ENCODE data around the gene DNAJC25. TPM values are rescaled to one million over a fixed set of nuclear protein-coding genes. Genes with fewer than 3 reads are reported as not detected.

Gene DNAJC25
- total RNA-seq, 1 donor from 2014 or later = 6.6 TPM

- ATAC-seq = peak; percentile 64
- no peaks in the 10 kb centered on the region for H3K9me3 ChIP-seq
Measured at GRCh38 chr9:111648066-111648465, 16.9 kb downstream of the DNAJC25 start.

GRCh38 chr9:111649016-111649415, 17.9 kb downstream of the DNAJC25 start:
- H3K4me3 ChIP-seq = no peak overlapping the region
- no peak overlapping the region for H3K27ac ChIP-seq
- TF ChIP-seq CTCF (IDR thresholded peaks at IDR 0.05) = no peak
- H3K4me1 ChIP-seq = no peaks in the 10 kb centered on the region
- H3K27me3 ChIP-seq = no peaks in the 10 kb centered on the region
- no peak for ATAC-seq
- no peak for DNase-seq
- H3K36me3 ChIP-seq = peaks cover 34% of the 10 kb centered on the region
- intact Hi-C loops (cut with DNase I) = no loop called here
- no peaks in the 10 kb centered on the region for H3K9me3 ChIP-seq

More at GRCh38 chr9:111648066-111648465, 16.9 kb downstream of the DNAJC25 start:
- H3K36me3 ChIP-seq = peaks cover 25% of the 10 kb centered on the region
- TF ChIP-seq CTCF (IDR thresholded peaks at IDR 0.05) = no peak
- peak overlapping the region; percentile 43 for H3K27ac ChIP-seq
- H3K27me3 ChIP-seq = no peaks in the 10 kb centered on the region
- no peaks in the 10 kb centered on the region for H3K4me1 ChIP-seq
- intact Hi-C loops (cut with DNase I) = no loop called here
- no peak for DNase-seq
- no peak overlapping the region for H3K4me3 ChIP-seq

GRCh38 chr9:111657051-111657450, 25.9 kb downstream of the DNAJC25 start:
- Histone ChIP-seq H3K27me3 (no peaks in the 10 kb centered on the region), H3K36me3 (peaks cover 17% of the 10 kb centered on the region), H3K9me3 (no peaks in the 10 kb centered on the region), H3K4me3 (no peak overlapping the region), H3K4me1 (no peaks in the 10 kb centered on the region), H3K27ac (no peak overlapping the region)
- ATAC-seq (no peak), DNase-seq (no peak)
- intact Hi-C loops (cut with DNase I) = no loop called here
- no peak for TF ChIP-seq CTCF (IDR thresholded peaks at IDR 0.05)

- no peak for DNase-seq
- intact Hi-C loops (cut with DNase I) = no loop called here
- peaks cover 11% of the 10 kb centered on the region for H3K4me1 ChIP-seq
- H3K27me3 ChIP-seq = no peaks in the 10 kb centered on the region
- ATAC-seq = no peak
- no peak overlapping the region for H3K4me3 ChIP-seq
- H3K27ac ChIP-seq = no peak overlapping the region
- H3K9me3 ChIP-seq = no peaks in the 10 kb centered on the region
- no peak for TF ChIP-seq CTCF (IDR thresholded peaks at IDR 0.05)
- H3K36me3 ChIP-seq = peaks cover 5% of the 10 kb centered on the region
Measured at GRCh38 chr9:111658943-111659342, 27.8 kb downstream of the DNAJC25 start.

- no peak overlapping the region for H3K27ac ChIP-seq
- no peak for TF ChIP-seq CTCF (IDR thresholded peaks at IDR 0.05)
- ATAC-seq (no peak), DNase-seq (no peak)
- no peak overlapping the region for H3K4me3 ChIP-seq
- no peaks in the 10 kb centered on the region for H3K36me3 ChIP-seq
- no peaks in the 10 kb centered on the region for H3K9me3 ChIP-seq
- H3K4me1 ChIP-seq = peaks cover 11% of the 10 kb centered on the region
- intact Hi-C loops (cut with DNase I) = no loop called here
- H3K27me3 ChIP-seq = no peaks in the 10 kb centered on the region
Measured at GRCh38 chr9:111659691-111660090, 28.6 kb downstream of the DNAJC25 start.
